K562 (cell line): Measurements from ENCODE around the gene WDR86. TPM values are rescaled to one million over a fixed set of nuclear protein-coding genes. Genes with fewer than 3 reads are reported as not detected.

Source experiments
- ATAC-seq: fragments of 200-7000 bp; cut with Tn5 transposase; 3 replicates; pipeline ENCODE4 v1.9.1; 2020; ENCODE audit warnings: moderate library complexity
- BruUV-seq: library from RNA; stranded (reverse); fragments of 400-500 nt; replicated peaks from 2 replicates; lab custom pipeline; 2021; lab: Mats Ljungman, UMichigan
- CTCF ChIA-PET: fragments of 300-600 bp; formaldehyde crosslinking; extraction: SDS; loops from one replicate; lab custom pipeline; 2021; ENCODE audit warnings: low intra/inter-chr PET ratio; lab: Yijun Ruan, JAX
- POLR2A ChIA-PET: fragments of 300-600, 350-650 bp; sonication (Branson Sonifier 250); formaldehyde crosslinking; extraction: SDS; loops from one replicate; lab custom pipeline; 2021; ENCODE audit warnings: antibody characterized with exemption, inconsistent platforms; lab: Yijun Ruan, JAX
- DNase-seq, 4 experiments: peaks; one replicate each; pipeline versions ENCODE4 v3.0.0 to v3.0.0-alpha.2; 2011 to 2018; ENCODE audit warnings: low spot score in 3 of 4, mixed read lengths in 3 of 4; ENCODE audit errors: extremely low read depth in 1 of 4
- FAIRE-seq: peaks from 2 replicates; lab custom pipeline; 2011; peaks lifted over from hg19 to GRCh38; lab: Jason Lieb, UNC
- H2AFZ ChIP-seq: 2 replicates; pipeline ENCODE4 v1.6.0; 2011; ENCODE audit warnings: low read depth, low read length, control low read depth, inconsistent platforms
- H3K27ac ChIP-seq: fragments of 200-600 bp; 3 replicates; pipeline ENCODE4 v1.8.0; 2011; ENCODE audit warnings: low read depth, mild to moderate bottlenecking, control low read depth, inconsistent platforms, low read length, moderate library complexity, mixed read lengths; ENCODE audit errors: extremely low read depth
- H3K27me3 ChIP-seq, 2 experiments: fragments of 300-600 bp in 1 of 2; 2 replicates in 1 of 2; 3 replicates in 1 of 2; pipeline versions ENCODE4 v1.6.0 to v1.8.0; 2011; ENCODE audit warnings: inconsistent platforms in 2 of 2, low read length in 2 of 2, mild to moderate bottlenecking in 1 of 2, mixed read lengths in 1 of 2, moderate library complexity in 1 of 2; ENCODE audit not compliant: control insufficient read depth in 2 of 2, insufficient read depth in 2 of 2
- H3K36me3 ChIP-seq: fragments of 300-600 bp; 3 replicates; pipeline ENCODE4 v1.8.0; 2011; ENCODE audit warnings: mild to moderate bottlenecking, low read length, inconsistent platforms; ENCODE audit not compliant: control insufficient read depth, insufficient read depth
- H3K4me1 ChIP-seq, 2 experiments: fragments of 200-600 bp in 1 of 2; replicated peaks in 1 of 2; 2 replicates in 1 of 2; 3 replicates in 1 of 2; pipeline versions ENCODE4 v1.5.1 to v1.8.0; 2011; ENCODE audit warnings: inconsistent platforms in 2 of 2, low read length in 2 of 2, mild to moderate bottlenecking in 1 of 2, mixed read lengths in 1 of 2, moderate library complexity in 1 of 2; ENCODE audit not compliant: control insufficient read depth in 2 of 2, insufficient read depth in 2 of 2
- H3K4me2 ChIP-seq: 2 replicates; pipeline ENCODE4 v1.6.1; 2011; ENCODE audit warnings: low read length, control low read depth, inconsistent platforms, mixed read lengths; ENCODE audit not compliant: insufficient read depth
- H3K4me3 ChIP-seq: fragments of 200-600 bp; sonication (generic), shearing (Covaris generic); 2 replicates; pipeline ENCODE4 v1.5.1; 2016; ENCODE audit warnings: control low read depth, inconsistent platforms
- H3K79me2 ChIP-seq: fragments of 200-600 bp; 3 replicates; pipeline ENCODE4 v1.8.0; 2011; ENCODE audit warnings: low read length, inconsistent platforms; ENCODE audit not compliant: control insufficient read depth, insufficient read depth
- H3K9ac ChIP-seq, 2 experiments: 2 replicates each; pipeline versions ENCODE4 v1.6.0 to v1.6.1; 2011; ENCODE audit warnings: low read depth in 2 of 2, low read length in 2 of 2, control low read depth in 1 of 2, inconsistent platforms in 1 of 2, mild to moderate bottlenecking in 1 of 2, mixed read lengths in 1 of 2; ENCODE audit not compliant: insufficient read depth in 1 of 2
- H3K9me1 ChIP-seq: one replicate; pipeline ENCODE4 v1.6.0; 2011; ENCODE audit warnings: inconsistent platforms, mild to moderate bottlenecking, low read length, moderate library complexity; ENCODE audit not compliant: control insufficient read depth, insufficient read depth
- H3K9me3 ChIP-seq: replicated peaks from 2 replicates; pipeline ENCODE4 v1.5.1; 2011; ENCODE audit warnings: low read depth, low read length, inconsistent platforms; ENCODE audit not compliant: control insufficient read depth, insufficient read depth
- H4K20me1 ChIP-seq: replicated peaks from 2 replicates; pipeline ENCODE4 v1.6.1; 2011; ENCODE audit warnings: low read length, inconsistent platforms, mixed read lengths; ENCODE audit not compliant: control insufficient read depth, insufficient read depth
- CREM ChIP-seq: IDR thresholded peaks from 2 replicates; pipeline ENCODE4 v1.6.1; 2014; ENCODE audit warnings: antibody characterized with exemption, low read depth
- POLR2G ChIP-seq: fragments of 200-400 bp; formaldehyde crosslinking; IDR thresholded peaks from 2 replicates; pipeline ENCODE4 v1.6.1; 2017; ENCODE audit warnings: low read depth, mild to moderate bottlenecking, antibody characterized with exemption, low read length, moderate library complexity
- RAD21 ChIP-seq, 2 experiments: fragments of 250-450 bp in 1 of 2; fragments of 450-650 bp in 1 of 2; sonication (Bioruptor Pico) in 1 of 2; formaldehyde crosslinking in 1 of 2; IDR thresholded peaks in 1 of 2; conservative IDR thresholded peaks in 1 of 2; 2 replicates each; pipeline versions ENCODE4 v1.4.0 to v1.8.0; 2020 to 2022; ENCODE audit warnings: mild to moderate bottlenecking in 2 of 2, moderate library complexity in 1 of 2
- ZBTB49 ChIP-seq: sonication (generic); formaldehyde crosslinking; IDR thresholded peaks from 2 replicates; pipeline ENCODE4 v1.8.0; 2022; ENCODE audit warnings: missing genetic modification reagents, mild to moderate bottlenecking, borderline replicate concordance
- WGBS: fragments of 100-300 bp; shearing (Covaris generic); methylation state at CpG from one replicate; pipeline ENCODE4 v1.1.6; 2016; ENCODE audit warnings: low coverage, mixed read lengths; ENCODE audit not compliant: insufficient coverage; ENCODE audit errors: missing lambda C conversion rate; 5-methylcytosine and 5-hydroxymethylcytosine counted together
- in situ Hi-C: fragments of 300-500 bp; cut with MboI; formaldehyde crosslinking; loops from 4 replicates; pipeline ENCODE4 v1.15.0; 2018; ENCODE audit warnings: inconsistent platforms, mixed read lengths
- intact Hi-C: fragments of 100-400 bp; cut with micrococcal nuclease; formaldehyde crosslinking; loops from 2 replicates; pipeline ENCODE4 v1.14.2; 2022
- polyA plus RNA-seq, 8 experiments: library from polyadenylated mRNA; depleted of rRNA in 4 of 8; stranded (reverse) in 5 of 8; unstranded in 3 of 8; fragments of >200 nt; fragmentation: Nextera tagmentation in 2 of 8; fragmentation: Illumina TruSeq in 1 of 8; extraction: Ambion mirVana in 2 of 8; extraction: Trizol in 1 of 8; gene quantifications; 2 replicates each; pipeline versions ENCODE4 v1.2.1 to v1.2.3, GENCODE V29; 2011 to 2014; ENCODE audit warnings: inconsistent platforms in 1 of 8, missing spikeins in 1 of 8
- total RNA-seq, 7 experiments: library from RNA; depleted of rRNA in 6 of 7; stranded (reverse); fragments of >200 nt in 6 of 7; fragmentation: Illumina TruSeq in 2 of 7; extraction: Trizol in 2 of 7; gene quantifications; 2 replicates each; pipeline versions ENCODE4 v1.2.1 to v1.2.3, GENCODE V29; 2011 to 2021; ENCODE audit warnings: low replicate concordance in 1 of 7
- TF ChIP-seq, protein P1 (sequence below), 3 experiments: IDR thresholded peaks in 2 of 3; conservative IDR thresholded peaks in 1 of 3; 2 replicates each; pipeline ENCODE4 v1.5.1; 2011 to 2012; ENCODE audit warnings: low read length in 3 of 3, mild to moderate bottlenecking in 3 of 3, control low read depth in 2 of 3, improper control_type of control experiment in 1 of 3, inconsistent platforms in 1 of 3, low read depth in 1 of 3, mixed read lengths in 1 of 3, moderate library complexity in 1 of 3; ENCODE audit not compliant: insufficient read depth in 2 of 3
- TF ChIP-seq, protein P2 (sequence below): sonication (generic); formaldehyde crosslinking; IDR thresholded peaks from 2 replicates; pipeline ENCODE4 v1.8.0; 2022; ENCODE audit warnings: missing genetic modification reagents, mild to moderate bottlenecking, moderate library complexity, borderline replicate concordance
- TF ChIP-seq, protein P3 (sequence below): IDR thresholded peaks from 2 replicates; pipeline ENCODE4 v1.6.1; 2011; ENCODE audit warnings: borderline replicate concordance, low read depth, mild to moderate bottlenecking, moderate library complexity, low read length; ENCODE audit not compliant: insufficient read depth, poor library complexity, severe bottlenecking

The WDR86 gene
- total and polyA plus RNA-seq, 9 of the 15 experiments (the other 6 are each of a cell fraction or from before 2014, with no cell fraction given), result 0.24 TPM; not detected in 8

DNA sequence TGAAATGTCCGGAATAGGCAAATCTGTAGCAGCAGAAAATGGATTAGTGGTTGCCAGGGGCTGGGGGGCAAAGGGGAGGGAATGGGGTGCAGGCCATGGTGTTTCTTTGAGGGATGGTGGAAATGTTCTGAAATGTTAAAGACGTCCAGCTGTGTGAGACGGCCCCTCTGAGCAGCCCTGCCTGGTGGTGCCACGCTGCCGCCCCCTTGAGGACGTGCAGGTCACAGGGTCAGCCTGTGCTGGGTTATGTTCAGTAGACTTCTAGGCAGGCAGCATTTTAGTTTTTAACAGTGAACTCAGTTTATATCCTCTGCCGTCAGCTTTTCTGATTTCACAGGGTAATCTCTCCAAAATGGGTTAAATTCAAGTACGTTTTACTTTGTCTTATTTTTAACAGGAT is 58.8 kb downstream of the WDR86 start:
- in situ Hi-C loops (loop anchor here (10.0 kb wide), 1 partner anchor 1336 kb away; no protein-coding TSS in a partner anchor), intact Hi-C loops (loop anchor here (5.0 kb wide), 1 partner anchor 179 kb away; no protein-coding TSS in a partner anchor)
- ATAC-seq (peak; percentile 79), DNase-seq (peak; percentile 57 to 72 (median 62)), FAIRE-seq (no peak)
- no TSS peak for BruUV-seq
- H3K9me1 ChIP-seq, result no peaks in the 10 kb centered on the region
- H3K27ac ChIP-seq, result no peak overlapping the region
- H3K27me3 ChIP-seq, result no peaks in the 10 kb centered on the region
- H4K20me1 ChIP-seq, result 0 out of 2 replicates have a peak, but pooled peaks cover 4% of the 10 kb centered on the region
- no peaks in the 10 kb centered on the region for H3K79me2 ChIP-seq
- H3K9me3 ChIP-seq, result no peaks in the 10 kb centered on the region
- peaks cover 4 to 11% of the 10 kb centered on the region in 2 experiments; a peak in 4 of 5 replicates for H3K4me1 ChIP-seq
- CTCF ChIA-PET, result interaction anchor here (3.6 kb wide), 1 partner anchor 35 kb away, joined by 73 read pairs; no protein-coding TSS in a partner anchor
- WGBS, result 48% methylated on average over 8 of the region's 8 CpGs
- TF ChIP-seq, protein P1, sequence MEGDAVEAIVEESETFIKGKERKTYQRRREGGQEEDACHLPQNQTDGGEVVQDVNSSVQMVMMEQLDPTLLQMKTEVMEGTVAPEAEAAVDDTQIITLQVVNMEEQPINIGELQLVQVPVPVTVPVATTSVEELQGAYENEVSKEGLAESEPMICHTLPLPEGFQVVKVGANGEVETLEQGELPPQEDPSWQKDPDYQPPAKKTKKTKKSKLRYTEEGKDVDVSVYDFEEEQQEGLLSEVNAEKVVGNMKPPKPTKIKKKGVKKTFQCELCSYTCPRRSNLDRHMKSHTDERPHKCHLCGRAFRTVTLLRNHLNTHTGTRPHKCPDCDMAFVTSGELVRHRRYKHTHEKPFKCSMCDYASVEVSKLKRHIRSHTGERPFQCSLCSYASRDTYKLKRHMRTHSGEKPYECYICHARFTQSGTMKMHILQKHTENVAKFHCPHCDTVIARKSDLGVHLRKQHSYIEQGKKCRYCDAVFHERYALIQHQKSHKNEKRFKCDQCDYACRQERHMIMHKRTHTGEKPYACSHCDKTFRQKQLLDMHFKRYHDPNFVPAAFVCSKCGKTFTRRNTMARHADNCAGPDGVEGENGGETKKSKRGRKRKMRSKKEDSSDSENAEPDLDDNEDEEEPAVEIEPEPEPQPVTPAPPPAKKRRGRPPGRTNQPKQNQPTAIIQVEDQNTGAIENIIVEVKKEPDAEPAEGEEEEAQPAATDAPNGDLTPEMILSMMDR (IDR thresholded peaks at IDR 0.05 in 2 of 3, conservative IDR thresholded peaks at IDR 0.05 in 1 of 3; ENCODE audit: insufficient read depth in 2 of 3, low read depth in 1 of 3, low read length in 3 of 3), result peak; percentile 68 to 75 (median 71)
- TF ChIP-seq POLR2G (no peak), RAD21 (CRISPR knock-in tag; conservative IDR thresholded peaks at IDR 0.05 in 1 of 2, IDR thresholded peaks at IDR 0.05 in 1 of 2) (peak in 1 of 2 experiments; percentile 30; a peak in 1 of 4 replicates), CREM (0 out of 2 replicates have a peak, but pooled peaks have one; percentile 25), ZBTB49 (no peak)
- TF ChIP-seq, protein P2, sequence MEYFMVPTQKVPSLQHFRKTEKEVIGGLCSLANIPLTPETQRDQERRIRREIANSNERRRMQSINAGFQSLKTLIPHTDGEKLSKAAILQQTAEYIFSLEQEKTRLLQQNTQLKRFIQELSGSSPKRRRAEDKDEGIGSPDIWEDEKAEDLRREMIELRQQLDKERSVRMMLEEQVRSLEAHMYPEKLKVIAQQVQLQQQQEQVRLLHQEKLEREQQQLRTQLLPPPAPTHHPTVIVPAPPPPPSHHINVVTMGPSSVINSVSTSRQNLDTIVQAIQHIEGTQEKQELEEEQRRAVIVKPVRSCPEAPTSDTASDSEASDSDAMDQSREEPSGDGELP (CRISPR knock-in tag), result peak; percentile 51; the same call in 1 of the 2 replicates
- TF ChIP-seq, protein P3, sequence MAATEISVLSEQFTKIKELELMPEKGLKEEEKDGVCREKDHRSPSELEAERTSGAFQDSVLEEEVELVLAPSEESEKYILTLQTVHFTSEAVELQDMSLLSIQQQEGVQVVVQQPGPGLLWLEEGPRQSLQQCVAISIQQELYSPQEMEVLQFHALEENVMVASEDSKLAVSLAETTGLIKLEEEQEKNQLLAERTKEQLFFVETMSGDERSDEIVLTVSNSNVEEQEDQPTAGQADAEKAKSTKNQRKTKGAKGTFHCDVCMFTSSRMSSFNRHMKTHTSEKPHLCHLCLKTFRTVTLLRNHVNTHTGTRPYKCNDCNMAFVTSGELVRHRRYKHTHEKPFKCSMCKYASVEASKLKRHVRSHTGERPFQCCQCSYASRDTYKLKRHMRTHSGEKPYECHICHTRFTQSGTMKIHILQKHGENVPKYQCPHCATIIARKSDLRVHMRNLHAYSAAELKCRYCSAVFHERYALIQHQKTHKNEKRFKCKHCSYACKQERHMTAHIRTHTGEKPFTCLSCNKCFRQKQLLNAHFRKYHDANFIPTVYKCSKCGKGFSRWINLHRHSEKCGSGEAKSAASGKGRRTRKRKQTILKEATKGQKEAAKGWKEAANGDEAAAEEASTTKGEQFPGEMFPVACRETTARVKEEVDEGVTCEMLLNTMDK, result peak; percentile 55
- no peak overlapping the region for H3K4me3 ChIP-seq
- no peak overlapping the region for H3K9ac ChIP-seq
- POLR2A ChIA-PET, result interaction anchor here (0.6 to 1.7 kb wide), 6 partner anchors 9 to 35 kb away, joined by 3 to 6 read pairs (median 4); partner anchors contain the start of gene NUB1
- H2AFZ ChIP-seq, result no peak overlapping the region
- no peak overlapping the region for H3K4me2 ChIP-seq
- H3K36me3 ChIP-seq, result peaks cover 82% of the 10 kb centered on the region
